Medulla oblongata (tissue), 1 donor: ENCODE results near the gene CHAF1A.

Source experiments
- DNase-seq: peaks from one replicate; pipeline ENCODE4 v3.0.0-alpha.2; 2015; ENCODE audit errors: extremely low spot score

Gene CHAF1A

GRCh38 chr19:4405977-4406376 lies 3.5 kb downstream of the CHAF1A start:
- DNase-seq: no peak

- DNase-seq: no peak
Observed at GRCh38 chr19:4406626-4407025, 4.2 kb downstream of the CHAF1A start.

- no peak for DNase-seq
Observed at GRCh38 chr19:4409123-4409933, 6.9 kb downstream of the CHAF1A start.

GRCh38 chr19:4413588-4413987 lies 11.1 kb downstream of the CHAF1A start:
- DNase-seq: no peak

GRCh38 chr19:4414144-4414799 lies 11.8 kb downstream of the CHAF1A start:
- DNase-seq: no peak

DNA sequence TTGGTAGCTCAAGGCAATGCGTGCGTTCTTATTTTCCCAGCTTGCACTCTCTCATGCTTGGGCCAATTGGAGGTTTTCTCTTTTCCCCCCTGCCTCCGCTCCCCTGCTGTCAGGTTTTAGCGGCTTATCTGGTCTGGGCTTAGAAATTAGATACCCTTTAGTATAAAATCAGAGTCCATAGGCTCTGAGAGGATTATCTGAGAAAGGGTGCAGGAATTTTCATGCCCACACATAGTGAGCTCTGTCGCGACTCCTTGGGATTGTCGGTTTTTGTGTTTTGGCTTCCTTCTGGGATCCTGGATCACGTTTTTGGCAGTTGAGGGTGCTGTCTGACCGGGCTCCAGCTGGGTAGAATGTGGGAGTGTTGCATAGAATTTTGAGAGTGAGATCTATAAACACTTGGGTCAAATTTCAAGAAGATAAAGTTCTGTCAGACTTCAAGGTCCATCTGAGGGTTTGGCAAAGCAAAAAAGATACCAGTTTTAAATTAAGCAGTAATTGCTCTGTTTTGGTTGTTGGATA lies 12.4 kb downstream of the CHAF1A start:
- DNase-seq: no peak

DNA sequence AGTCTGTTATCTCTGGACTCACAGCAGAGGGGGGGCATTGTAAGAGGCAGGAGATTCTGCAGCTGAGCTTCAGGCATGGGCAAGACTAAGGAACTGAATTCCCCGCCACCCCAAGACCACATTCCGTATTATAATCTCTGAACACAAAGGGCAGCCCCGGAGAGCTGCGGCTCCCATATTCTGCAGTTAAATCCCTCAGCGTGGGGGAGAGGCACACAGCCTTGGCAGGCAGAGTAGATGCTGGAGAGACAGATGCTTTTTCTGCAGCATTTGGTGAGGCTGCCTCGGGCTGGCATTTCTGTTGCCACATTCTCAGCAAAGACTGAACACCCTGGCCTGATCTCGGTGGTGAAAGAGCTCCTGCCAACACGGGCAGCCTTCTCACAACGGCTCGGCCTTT lies 12.9 kb downstream of the CHAF1A start:
- DNase-seq: peak; percentile 8

DNA sequence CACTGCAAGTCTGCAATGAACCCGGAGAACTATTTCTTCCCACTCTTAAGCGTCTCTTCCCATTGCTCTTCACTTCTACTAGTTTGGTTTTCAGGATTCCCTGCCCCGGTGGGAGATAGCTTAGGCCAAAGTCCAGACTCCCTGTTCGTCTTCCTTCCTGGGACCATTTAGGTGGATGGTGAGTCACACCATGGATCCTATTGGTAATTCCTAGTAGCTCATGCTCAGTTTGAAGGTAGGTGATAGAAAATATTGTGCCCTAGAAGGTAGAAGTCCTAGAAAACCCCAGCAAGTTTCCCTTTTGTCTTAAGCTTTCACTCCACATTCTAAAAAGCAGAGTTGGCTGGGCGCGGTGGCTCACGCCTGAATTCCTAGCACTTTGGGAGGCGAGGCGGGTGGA lies 13.8 kb downstream of the CHAF1A start:
- no peak for DNase-seq

DNA sequence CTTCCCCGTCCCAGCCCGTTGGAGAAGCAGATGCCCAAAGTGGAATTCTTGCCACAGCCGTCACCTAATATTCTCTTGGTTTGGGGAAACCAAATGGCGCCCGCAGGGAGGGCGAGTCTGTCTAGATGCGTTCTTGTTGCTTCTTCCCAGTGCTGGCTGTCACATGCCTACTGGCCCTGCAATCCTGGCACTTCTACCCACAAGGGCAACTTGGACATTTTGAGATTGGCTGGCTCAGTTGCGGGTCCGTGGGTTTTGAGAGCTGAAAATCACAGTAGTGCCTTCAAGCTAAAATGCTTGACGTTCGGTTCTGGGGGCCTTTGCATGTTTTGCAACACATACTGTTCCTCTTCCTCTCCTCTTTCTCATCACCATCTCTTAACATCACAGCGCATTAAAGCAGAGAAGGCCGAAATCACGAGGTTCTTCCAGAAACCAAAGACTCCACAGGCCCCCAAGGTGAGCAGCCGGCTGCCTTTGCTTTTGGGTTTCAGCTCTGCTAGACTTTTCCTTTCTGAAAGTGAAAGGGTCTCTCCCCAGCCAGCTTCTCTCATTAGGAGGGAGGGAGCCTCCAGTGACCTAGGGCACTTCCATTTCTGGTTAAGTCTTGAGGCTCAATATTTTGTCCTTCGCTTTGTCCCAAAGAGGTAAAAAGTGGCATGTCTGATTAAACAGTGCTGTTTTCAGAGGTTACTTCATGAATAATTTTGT lies 21.1 kb downstream of the CHAF1A start:
- DNase-seq: no peak

DNA sequence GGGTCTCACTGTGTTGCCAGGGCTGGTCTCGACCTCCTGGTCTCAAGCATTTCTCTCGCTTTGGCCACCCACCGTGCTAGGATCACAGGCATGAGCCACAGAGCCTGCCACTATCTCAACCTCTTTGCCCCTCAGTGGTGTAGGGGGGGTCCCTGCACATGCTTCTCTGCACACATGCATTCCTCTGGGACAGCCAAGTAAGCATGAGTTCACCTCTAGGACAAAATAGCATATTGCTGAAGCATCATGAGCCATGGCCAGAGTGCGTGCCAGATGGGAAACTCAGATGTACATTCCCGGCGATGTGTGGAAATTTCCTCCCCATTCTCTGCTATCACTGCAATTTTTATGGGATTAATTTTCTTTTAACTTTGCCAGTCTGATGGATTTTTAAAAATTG lies 23.1 kb downstream of the CHAF1A start:
- no peak for DNase-seq

- DNase-seq: no peak
Observed at GRCh38 chr19:4428326-4428975, 26.0 kb downstream of the CHAF1A start.

- DNase-seq: no peak
Observed at GRCh38 chr19:4429256-4429655, 26.8 kb downstream of the CHAF1A start.

DNA sequence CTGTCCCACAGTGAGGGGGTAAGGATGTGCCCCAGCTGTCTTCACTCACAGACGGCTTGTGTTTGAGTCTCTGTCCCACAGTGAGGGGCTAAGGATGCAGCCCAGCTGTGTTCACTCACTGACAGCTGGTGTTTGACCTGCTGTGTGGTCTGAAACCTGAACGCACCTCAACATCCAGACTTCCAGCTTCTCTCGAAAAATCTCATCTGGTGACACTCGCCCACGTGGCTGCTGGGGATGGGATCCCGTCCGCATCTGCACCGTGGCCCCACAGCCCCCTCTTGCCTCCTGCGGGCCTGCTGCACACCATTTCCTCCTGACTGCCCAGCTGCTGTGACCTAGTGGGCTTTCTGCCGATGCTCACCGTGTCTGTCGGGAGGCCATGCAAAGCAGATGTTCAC lies 27.3 kb downstream of the CHAF1A start:
- DNase-seq: no peak

DNA sequence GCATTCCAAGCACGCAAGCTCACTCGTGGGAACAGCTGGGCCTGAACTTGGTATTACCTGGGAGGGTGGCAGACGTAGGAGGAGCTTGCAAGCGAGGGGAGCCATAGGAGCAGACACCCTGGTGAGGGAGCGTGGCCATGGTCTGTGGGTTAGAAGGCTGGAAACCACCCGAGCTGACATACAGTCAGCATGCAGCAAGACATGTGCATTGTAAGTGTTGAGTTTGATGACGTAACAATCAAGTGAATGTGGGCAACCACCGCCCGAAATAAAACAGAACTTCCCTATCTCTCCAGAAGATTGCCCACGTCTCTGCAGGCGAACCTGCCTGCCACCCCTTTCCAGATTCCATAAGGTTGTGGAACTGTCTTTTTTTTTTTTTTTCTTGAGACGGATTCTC lies 28.3 kb downstream of the CHAF1A start:
- DNase-seq: peak; percentile 80

GRCh38 chr19:4431296-4431695 lies 28.9 kb downstream of the CHAF1A start:
- no peak for DNase-seq

DNA sequence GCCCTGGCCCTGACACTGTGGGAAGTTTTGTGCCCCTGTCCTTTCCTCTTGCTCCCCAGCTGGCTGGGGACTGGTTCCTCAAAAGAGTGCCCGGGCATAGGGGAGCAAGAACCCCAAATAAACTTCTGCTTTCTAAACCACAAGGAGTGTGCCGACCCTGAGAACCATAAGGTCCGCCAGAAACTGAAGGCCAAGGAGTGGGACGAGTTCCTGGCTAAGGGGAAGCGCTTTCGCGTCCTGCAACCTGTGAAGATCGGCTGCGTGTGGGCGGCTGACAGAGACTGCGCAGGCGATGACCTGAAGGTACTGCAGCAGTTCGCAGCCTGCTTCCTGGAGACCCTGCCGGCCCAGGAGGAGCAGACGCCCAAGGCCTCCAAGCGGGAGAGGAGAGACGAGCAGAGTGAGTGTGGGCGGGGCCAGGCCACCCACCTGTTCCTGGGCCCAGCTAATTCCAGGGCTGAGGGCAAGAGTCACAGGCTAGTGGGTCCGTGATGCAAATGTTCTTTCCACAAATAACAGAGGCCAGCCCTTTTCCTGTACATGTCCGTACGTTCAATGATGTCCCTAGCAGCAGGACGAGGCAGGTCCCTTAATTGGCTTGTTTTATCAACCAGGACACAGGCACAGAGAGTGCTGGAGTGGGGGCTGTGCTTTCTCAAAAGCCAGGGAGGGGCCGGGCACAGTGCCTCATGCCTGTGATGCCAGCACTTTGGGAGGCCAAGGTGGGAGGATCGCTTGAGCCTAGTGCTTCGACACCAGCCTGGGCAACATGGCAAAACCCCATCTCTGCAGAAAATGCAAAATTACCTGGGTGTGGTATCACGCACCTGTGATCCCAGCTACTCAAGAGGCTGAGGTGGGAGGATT lies 29.6 kb downstream of the CHAF1A start:
- peak; percentile 79 for DNase-seq

DNA sequence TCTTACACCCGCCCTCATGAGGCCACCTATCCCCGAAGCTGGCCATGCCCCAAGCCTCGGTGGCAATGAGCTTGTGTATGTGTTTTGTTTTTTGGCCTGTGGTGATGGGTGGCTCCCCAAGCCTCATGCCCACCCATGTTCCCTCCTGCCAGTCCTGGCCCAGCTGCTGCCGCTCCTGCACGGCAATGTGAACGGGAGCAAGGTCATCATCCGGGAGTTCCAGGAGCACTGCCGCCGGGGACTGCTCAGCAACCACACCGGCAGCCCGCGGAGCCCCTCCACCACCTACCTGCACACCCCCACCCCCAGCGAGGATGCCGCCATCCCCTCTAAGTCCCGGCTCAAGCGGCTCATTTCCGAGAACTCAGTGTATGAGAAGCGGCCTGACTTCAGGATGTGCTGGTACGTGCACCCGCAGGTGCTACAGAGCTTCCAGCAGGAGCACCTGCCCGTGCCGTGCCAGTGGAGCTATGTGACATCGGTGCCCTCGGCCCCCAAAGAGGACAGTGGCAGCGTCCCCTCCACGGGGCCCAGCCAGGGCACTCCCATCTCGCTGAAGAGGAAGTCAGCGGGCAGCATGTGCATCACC lies 30.6 kb downstream of the CHAF1A start:
- DNase-seq: no peak

DNA sequence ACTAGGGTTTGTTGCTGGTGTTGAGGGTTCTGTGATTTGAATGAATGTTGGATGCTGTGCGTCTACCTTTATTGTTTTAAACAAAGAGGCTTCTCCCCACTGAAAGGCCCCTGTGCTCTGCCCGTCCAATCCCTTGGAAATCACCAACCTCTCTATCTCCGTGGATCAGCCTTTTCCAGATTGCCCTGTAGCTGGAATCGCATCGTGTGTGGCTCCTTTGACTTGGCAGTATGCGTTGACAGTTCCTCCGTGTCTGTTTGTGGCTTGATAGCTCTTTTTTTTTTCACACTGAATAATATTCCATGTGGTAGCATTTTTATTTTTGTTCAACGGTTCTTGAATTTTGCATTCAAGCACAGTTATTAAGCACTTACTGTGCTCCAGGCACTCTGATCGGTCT lies 32.0 kb downstream of the CHAF1A start:
- DNase-seq: no peak

- DNase-seq: no peak
Observed at GRCh38 chr19:4436231-4436630, 33.8 kb downstream of the CHAF1A start.

GRCh38 chr19:4437103-4437502 lies 34.7 kb downstream of the CHAF1A start:
- no peak for DNase-seq

GRCh38 chr19:4439243-4439642 lies 36.8 kb downstream of the CHAF1A start:
- DNase-seq: no peak
